ENCODE data around the gene GSAP.

GSAP gene

DNA sequence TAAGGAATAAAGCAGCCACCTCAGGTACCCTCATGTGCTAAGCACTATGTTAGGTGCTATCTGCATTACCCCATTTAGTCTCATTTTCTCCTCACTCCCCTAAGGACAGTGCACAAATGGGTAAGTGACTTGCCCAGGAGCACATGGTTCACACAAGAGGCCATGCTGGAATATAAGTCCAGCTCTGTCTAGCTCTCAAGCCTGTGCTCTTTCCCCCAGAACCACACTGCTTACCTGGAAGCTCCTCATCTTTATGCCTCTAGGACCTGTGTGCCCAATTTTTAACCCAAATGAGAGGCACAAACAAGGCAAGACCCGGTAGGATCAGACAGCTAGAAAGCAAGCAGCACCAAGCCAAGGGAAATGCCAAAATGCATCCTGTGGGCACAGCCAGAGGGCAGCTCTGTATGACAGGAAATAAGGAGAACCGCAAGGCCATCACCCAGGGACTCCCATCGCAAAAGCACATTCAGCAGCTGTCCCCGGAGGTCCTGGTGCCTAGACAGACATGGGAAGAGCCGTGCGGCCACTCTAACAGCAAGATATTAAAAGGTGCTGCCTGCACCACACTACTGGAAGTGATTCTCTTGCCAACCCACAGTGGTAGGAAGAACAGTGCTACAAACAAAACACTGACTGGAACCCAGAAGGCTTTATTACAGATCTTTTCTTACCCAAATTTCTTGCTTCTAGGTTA lies 88.1 kb downstream of the GSAP start:
- no peak overlapping the region for H3K4me2 ChIP-seq (ENCODE audit: low read length)
- no peak overlapping the region for H3K27ac ChIP-seq

DNA sequence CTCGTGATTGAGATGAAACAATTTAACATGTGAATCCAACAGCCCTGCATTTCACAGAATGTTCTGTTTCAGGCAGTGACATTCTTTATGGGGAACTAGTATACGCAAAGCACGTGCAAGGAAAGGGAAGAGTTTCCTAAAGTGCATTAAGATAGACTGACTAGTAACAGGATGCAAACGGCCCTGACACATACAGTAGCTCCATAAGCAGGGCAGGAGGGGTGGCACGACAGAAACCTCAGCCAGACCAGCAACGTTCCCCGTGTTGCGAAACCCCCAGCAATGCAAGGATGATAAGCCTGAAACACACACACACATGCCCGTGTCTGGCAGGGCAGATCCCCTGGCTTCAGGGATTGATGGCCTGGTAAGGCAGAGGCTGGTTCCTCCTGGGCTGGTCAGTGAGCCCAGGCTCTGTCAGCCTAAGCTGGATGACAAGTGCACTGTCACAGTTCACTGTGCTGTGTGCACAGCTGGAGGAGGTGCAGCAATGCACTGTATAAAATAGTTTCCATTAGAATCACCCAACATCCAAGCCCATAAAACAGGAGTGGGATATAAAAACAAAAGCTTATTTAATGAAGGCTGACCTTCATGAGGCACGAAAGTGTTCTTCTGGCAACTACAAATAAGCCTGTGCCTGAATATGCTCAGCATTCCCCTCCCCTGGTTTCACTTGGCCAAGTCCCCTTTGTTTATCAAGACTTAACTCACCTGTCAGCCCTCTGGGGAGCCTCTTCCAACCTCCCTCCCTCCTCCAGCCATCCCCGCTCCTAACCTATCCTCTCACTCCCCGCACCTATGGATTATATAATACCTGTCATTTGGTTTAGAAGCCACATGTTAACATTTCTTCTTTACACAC lies 88.8 kb downstream of the GSAP start:
- TF ChIP-seq, protein P1, sequence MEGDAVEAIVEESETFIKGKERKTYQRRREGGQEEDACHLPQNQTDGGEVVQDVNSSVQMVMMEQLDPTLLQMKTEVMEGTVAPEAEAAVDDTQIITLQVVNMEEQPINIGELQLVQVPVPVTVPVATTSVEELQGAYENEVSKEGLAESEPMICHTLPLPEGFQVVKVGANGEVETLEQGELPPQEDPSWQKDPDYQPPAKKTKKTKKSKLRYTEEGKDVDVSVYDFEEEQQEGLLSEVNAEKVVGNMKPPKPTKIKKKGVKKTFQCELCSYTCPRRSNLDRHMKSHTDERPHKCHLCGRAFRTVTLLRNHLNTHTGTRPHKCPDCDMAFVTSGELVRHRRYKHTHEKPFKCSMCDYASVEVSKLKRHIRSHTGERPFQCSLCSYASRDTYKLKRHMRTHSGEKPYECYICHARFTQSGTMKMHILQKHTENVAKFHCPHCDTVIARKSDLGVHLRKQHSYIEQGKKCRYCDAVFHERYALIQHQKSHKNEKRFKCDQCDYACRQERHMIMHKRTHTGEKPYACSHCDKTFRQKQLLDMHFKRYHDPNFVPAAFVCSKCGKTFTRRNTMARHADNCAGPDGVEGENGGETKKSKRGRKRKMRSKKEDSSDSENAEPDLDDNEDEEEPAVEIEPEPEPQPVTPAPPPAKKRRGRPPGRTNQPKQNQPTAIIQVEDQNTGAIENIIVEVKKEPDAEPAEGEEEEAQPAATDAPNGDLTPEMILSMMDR (IDR thresholded peaks at IDR 0.05), result no peak
- Histone ChIP-seq H3K27ac (no peak overlapping the region), H3K36me3 (ENCODE audit: control insufficient read depth, insufficient read depth, low read length) (no peaks in the 10 kb centered on the region)

More for the DNA sequence above, 88.1 kb downstream of the GSAP start:
- H3K9me3 ChIP-seq (ENCODE audit: control insufficient read depth, low read length), result no peaks in the 10 kb centered on the region
- TF ChIP-seq, protein P1 (IDR thresholded peaks at IDR 0.05), result no peak
- H3K27me3 ChIP-seq (ENCODE audit: control insufficient read depth, insufficient read depth, low read length), result no peaks in the 10 kb centered on the region
- H2AFZ ChIP-seq, result no peak overlapping the region
- H3K9ac ChIP-seq, result no peak overlapping the region
- H3K79me2 ChIP-seq, result no peaks in the 10 kb centered on the region
- no peaks in the 10 kb centered on the region for H3K4me1 ChIP-seq
- no peaks in the 10 kb centered on the region for H3K36me3 ChIP-seq (ENCODE audit: control insufficient read depth, insufficient read depth, low read length)
- no peak overlapping the region for H3K4me3 ChIP-seq (ENCODE audit: low read depth, low read length)

DNA sequence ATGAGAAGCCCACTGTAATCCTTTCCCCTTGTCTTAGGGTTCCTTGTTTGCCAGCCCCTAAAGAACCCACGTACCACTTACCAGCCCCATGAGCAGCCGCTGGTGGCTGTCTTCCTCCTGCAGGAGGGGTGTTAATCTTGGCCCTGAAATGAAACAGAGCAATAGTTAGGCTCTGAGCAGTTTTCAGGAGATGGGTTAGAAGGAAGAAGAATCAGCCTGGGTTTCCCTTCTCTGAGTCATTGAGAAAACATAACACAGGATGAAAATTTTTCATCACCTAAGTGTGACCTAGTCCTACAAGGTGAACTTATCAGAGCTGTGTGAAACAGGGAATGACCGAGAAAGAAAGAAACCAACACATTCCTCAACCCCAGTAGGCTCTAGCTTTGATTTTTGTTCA lies 90.0 kb downstream of the GSAP start:
- no peaks in the 10 kb centered on the region for H3K36me3 ChIP-seq (ENCODE audit: control insufficient read depth, insufficient read depth, low read length)
- H3K9ac ChIP-seq, result no peak overlapping the region
- H3K27me3 ChIP-seq (ENCODE audit: control insufficient read depth, insufficient read depth, low read length), result no peaks in the 10 kb centered on the region
- H3K9me3 ChIP-seq (ENCODE audit: control insufficient read depth, low read length), result no peaks in the 10 kb centered on the region
- TF ChIP-seq, protein P1 (IDR thresholded peaks at IDR 0.05), result no peak
- no peak overlapping the region for H3K4me3 ChIP-seq (ENCODE audit: low read depth, low read length)
- no peak overlapping the region for H2AFZ ChIP-seq
- H3K27ac ChIP-seq, result no peak overlapping the region
- no peaks in the 10 kb centered on the region for H3K4me1 ChIP-seq
- H3K79me2 ChIP-seq, result no peaks in the 10 kb centered on the region
- no peak overlapping the region for H3K4me2 ChIP-seq (ENCODE audit: low read length)

More for the DNA sequence above, 88.8 kb downstream of the GSAP start:
- H3K4me3 ChIP-seq (ENCODE audit: low read depth, low read length), result no peak overlapping the region
- H3K9me3 ChIP-seq (ENCODE audit: control insufficient read depth, low read length), result no peaks in the 10 kb centered on the region
- H3K4me1 ChIP-seq, result no peaks in the 10 kb centered on the region
- H2AFZ ChIP-seq, result no peak overlapping the region
- H3K79me2 ChIP-seq, result no peaks in the 10 kb centered on the region
- H3K27me3 ChIP-seq (ENCODE audit: control insufficient read depth, insufficient read depth, low read length), result no peaks in the 10 kb centered on the region
- no peak overlapping the region for H3K4me2 ChIP-seq (ENCODE audit: low read length)
- H3K9ac ChIP-seq, result no peak overlapping the region

DNA sequence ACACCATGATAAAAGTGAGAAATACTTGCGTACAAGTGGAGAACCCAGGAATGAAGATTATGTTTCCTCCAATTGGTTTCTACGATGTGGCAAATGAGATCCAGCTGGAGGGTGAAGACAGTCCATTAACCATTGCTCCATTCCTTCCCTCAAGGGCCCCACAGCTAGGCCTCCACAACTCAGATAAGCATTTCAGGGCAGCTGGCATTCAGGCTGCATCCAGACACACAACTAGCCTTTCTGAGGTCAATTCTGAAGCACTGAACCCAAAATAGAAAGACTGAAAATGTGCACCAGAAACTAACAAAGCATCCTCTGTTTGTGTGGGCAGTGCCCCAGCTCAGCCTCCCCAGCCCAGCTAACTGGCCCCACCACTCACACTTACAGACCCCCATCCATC lies 94.8 kb downstream of the GSAP start:
- no peak overlapping the region for H3K4me3 ChIP-seq (ENCODE audit: low read depth, low read length)
- no peak overlapping the region for H3K9ac ChIP-seq
- peaks cover 10% of the 10 kb centered on the region for H3K4me1 ChIP-seq
- H3K79me2 ChIP-seq, result no peaks in the 10 kb centered on the region
- H3K36me3 ChIP-seq (ENCODE audit: control insufficient read depth, insufficient read depth, low read length), result no peaks in the 10 kb centered on the region
- H2AFZ ChIP-seq, result no peak overlapping the region
- no peaks in the 10 kb centered on the region for H3K27me3 ChIP-seq (ENCODE audit: control insufficient read depth, insufficient read depth, low read length)
- H3K27ac ChIP-seq, result no peak overlapping the region
- H3K9me3 ChIP-seq (ENCODE audit: control insufficient read depth, low read length), result no peaks in the 10 kb centered on the region
- H3K4me2 ChIP-seq (ENCODE audit: low read length), result no peak overlapping the region
- TF ChIP-seq, protein P1 (IDR thresholded peaks at IDR 0.05), result no peak

Data from parathyroid adenoma (tissue), 2 donors.